Upper lobe of left lung (tissue), 4 donors: ENCODE measurements around the gene CDH13.

Experiments
- CTCF ChIP-seq, 6 experiments: fragments of 450-650 bp in 4 of 6; fragments of 200-600 bp in 2 of 6; sonication (generic) in 2 of 6; IDR thresholded peaks; one replicate each; pipeline ENCODE4 v1.5.1; 2016 to 2019; ENCODE audit warnings: antibody characterized with exemption in 6 of 6
- EP300 ChIP-seq, 4 donors: sonication (generic); formaldehyde crosslinking; IDR thresholded peaks; one replicate each; pipeline ENCODE4 v1.5.1; 2017; ENCODE audit warnings: antibody characterized with exemption in 4 of 4, control low read depth in 2 of 4
- POLR2A ChIP-seq, 4 donors: fragments of 450-650 bp; IDR thresholded peaks; one replicate each; pipeline ENCODE4 v1.5.1; 2016 to 2017; ENCODE audit warnings: antibody characterized with exemption in 4 of 4, mild to moderate bottlenecking in 2 of 4
- POLR2AphosphoS5 ChIP-seq, 2 donors: sonication (generic); formaldehyde crosslinking; IDR thresholded peaks; one replicate each; pipeline ENCODE4 v1.5.1; 2017; ENCODE audit warnings: antibody characterized with exemption in 2 of 2

- TF ChIP-seq CTCF (IDR thresholded peaks at IDR 0.05): no peak
- no peak for TF ChIP-seq POLR2AphosphoS5 (IDR thresholded peaks at IDR 0.05)
- no peak for TF ChIP-seq POLR2A (IDR thresholded peaks at IDR 0.05)
- no peak for TF ChIP-seq EP300 (IDR thresholded peaks at IDR 0.05)
These were observed 345.7 kb downstream of the CDH13 start for GRCh38 chr16:82972331-82972919.
